ENCODE measurements around the gene OBSCN.

Gene OBSCN

GRCh38 chr1:228341450-228341813, 133.6 kb downstream of the OBSCN start:
- DNase-seq (ENCODE audit: low read depth) = no peak

DNA sequence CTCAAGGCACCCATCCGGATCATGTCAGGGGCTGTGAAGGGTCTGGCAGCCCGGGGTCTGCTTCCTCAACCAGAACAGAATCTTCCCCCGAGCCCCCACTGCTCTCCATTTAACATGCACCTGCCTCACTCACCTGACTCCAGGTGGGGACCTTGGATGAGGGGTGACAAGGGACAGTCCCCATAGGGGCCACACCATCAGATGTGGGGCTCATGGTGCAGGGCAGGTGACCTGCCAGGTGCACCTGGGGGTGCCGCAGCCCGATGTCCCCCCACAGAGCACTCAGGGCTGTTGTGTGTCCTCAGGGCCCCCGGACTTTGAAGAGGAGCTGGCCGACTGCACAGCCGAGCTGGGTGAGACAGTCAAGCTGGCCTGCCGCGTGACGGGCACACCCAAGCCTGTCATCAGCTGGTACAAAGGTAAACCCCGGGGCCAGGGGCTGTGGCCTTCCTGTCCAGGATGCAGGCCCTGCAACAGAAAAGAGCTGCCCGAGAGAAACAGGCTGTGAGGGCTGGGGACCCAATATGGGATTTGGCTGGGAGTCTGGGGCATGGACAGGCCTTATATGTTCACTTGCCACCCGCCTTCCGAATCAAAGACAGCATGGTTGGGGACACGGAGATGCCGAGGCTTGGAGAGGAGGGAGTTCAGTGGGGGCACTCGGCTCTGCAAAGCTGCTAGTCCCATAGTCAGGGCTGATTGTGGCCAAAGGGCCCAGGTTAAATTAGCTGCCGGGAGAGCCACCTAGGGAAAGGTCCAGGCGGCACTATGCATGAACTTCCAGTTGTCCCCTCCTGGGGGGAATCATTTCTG, 134.2 kb downstream of the OBSCN start:
- DNase-seq (ENCODE audit: low read depth) = no peak

DNA sequence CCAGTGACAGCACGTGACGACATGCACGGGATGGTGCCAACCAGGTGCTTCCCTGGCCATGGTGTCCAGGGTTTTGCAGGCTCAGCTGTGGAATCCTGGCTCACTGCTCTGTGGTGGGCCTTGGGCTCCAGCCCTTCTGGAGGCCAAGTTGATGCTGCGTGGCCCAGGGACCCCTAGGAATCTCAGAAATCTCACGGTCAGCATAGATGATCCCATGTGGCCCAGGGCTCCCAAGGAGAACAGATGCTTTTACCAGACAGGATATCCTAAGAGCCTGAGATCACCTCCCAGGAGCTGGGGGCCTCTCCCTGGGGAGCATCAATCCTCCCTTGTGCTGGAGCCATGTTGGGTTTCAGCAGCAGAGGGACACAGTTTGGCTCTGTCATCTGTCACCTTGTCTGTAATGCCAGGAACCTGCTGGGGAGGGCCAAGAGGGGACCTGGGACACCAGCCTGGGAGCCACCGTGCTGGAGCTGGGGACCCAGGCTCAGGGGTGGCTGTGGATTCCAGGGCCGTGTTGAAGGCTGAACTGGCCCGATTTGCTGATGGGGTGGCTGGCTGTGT, 134.9 kb downstream of the OBSCN start:
- no peak for DNase-seq (ENCODE audit: low read depth)

DNA sequence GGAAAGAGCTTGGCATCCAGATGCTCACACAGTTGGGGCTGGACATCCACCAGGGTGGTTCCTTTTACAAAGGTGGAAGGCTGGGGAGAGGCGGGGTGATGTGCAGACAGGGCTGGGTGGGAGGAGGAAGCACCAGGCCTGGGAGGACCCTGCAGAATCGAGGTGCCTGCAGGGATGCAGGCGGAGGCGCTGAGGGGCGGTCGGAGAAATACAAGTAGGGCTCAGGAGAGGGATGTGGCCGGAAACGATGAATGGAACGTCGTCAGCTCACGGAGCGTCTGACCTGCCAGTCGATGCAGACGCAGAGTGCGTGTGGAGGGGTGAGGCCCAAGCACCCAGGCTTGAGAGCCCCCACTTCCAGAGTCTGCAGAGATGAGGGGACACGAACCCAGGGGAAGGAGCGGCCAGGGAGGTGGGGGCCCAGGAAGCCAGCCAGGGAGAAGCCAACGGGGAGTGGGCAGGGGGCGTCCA, 135.4 kb downstream of the OBSCN start:
- DNase-seq (ENCODE audit: low read depth) = no peak

- peak; percentile 16 for DNase-seq (ENCODE audit: low read depth)
These were observed 136.8 kb downstream of the OBSCN start for GRCh38 chr1:228344631-228345072.

DNA sequence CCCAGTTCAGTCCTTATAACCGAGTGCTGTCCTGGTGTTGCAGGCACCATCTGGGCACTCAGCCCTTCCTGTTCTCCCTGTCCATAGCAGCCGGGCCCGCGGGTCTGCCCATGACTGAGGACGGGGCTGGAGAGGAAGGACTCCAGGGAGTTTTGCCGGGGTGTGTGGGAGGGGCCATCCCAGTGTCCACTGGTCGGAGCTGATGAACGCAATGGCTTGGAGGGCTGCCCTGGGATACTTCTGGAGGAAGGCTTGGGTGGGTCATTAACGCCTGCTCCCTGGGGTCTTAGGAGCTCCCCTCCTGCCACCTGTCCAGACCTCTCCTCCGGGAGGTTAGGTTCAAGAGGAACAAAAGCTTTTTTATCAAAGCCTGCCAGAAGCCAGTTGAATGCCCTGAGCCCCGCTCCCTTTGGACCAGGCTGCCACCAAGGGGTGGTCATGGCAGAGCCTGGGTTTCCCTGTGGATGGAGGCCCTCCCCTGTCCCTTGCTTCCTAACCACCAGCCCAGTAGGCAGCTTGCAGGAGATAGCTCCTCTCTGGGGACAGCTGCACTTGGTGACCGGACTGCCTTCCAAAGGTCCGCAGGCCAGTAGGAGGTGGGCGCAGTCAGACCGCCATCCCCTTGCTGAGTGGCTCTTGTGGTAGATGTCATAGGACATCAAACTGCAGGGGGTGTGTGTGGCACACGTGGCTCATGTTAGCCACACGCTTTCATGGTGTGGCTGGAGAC, 137.5 kb downstream of the OBSCN start:
- DNase-seq (ENCODE audit: low read depth) = no peak

- DNase-seq (ENCODE audit: low read depth) = no peak
These were observed 138.9 kb downstream of the OBSCN start for GRCh38 chr1:228346731-228347130.

DNA sequence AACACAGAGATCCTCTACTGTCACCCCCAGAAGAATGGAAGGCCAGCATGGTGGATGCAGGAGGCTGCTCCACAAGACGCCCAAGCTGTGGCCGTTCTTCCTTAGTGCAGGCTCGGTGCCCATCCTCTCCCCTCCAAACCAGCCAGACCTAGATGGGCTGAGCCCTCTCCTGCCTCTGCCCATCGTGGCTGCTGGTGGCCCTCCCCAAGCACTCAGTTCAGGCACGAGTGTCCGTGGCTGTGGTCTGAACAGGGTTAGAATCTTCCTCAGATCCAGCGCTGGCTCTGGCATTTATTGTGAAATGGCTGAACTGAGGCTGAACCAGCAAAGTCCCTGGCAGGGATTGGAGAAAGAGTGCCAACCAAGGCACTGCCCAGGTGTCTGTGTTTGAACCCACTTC, 139.3 kb downstream of the OBSCN start:
- no peak for DNase-seq (ENCODE audit: low read depth)

- no peak for DNase-seq (ENCODE audit: low read depth)
These were observed 141.0 kb downstream of the OBSCN start for GRCh38 chr1:228348708-228349467.

- DNase-seq (ENCODE audit: low read depth) = no peak
These were observed 141.9 kb downstream of the OBSCN start for GRCh38 chr1:228349701-228350171.

DNA sequence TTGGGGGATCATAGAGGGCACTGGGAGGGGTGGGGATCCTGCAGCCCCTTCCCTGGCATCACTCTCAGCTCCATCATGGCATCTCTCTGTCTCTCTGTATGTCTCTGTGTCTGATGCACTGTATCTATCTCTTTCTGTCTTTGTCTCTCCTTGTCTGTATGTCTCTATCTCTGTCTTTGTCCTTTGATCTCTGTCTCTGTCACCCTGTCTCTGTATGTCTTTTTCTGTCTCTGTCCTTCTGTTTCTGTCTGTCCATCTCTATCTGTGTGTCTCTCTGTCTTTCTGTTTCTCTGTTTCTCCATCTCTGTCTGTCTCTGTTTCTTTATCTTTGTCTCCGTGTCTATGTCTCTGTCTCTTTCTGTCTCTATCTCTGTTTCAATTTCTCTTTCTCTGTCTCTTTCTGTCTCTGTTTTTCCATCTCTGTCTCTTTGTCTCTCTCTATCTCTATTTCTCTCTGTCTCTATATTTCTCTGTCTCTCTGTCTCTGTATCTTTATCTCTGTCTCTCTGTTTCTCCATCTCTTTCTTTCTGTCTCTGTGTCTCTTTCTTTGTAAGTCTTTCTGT, 142.4 kb downstream of the OBSCN start:
- DNase-seq (ENCODE audit: low read depth) = no peak

DNA sequence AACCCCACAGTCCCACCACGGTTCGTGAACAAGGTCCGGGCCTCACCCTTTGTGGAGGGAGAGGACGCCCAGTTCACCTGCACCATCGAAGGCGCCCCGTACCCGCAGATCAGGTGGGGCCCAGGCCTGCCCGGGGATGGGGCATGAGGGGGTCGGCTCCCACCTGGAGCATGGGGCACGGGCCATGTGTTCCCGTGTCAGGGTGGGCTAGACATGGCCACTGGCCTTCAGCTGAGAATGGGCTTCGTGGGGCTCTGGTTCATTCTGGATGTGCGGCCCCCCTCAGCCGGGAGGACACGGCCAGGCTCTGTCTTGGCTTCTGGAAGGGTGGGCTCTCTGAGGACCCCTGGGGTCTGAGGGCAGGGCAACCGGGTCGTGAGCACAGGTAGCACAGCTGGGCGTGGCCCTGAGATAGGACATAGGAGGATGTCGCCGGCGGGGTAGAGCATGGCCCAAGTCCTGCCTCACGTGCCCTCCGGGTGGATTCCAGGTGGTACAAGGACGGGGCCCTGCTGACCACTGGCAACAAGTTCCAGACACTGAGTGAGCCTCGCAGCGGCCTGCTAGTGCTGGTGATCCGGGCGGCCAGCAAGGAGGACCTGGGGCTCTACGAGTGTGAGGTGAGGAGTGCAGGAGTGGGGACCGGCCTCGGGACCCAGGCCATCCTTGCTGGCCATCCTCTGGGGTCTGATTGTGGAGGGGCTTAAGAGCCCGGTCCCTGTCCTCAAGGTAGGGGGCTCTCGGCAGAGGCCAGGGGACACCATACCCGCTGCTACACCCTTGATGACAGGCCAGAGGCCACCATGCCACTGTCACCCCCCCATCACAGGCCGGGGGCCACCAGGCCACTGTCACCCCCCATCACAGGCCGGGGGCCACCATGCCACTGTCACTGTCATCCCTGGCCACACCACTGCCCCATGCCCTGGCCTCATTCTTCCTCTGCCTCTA, 143.3 kb downstream of the OBSCN start:
- no peak for DNase-seq (ENCODE audit: low read depth)

DNA sequence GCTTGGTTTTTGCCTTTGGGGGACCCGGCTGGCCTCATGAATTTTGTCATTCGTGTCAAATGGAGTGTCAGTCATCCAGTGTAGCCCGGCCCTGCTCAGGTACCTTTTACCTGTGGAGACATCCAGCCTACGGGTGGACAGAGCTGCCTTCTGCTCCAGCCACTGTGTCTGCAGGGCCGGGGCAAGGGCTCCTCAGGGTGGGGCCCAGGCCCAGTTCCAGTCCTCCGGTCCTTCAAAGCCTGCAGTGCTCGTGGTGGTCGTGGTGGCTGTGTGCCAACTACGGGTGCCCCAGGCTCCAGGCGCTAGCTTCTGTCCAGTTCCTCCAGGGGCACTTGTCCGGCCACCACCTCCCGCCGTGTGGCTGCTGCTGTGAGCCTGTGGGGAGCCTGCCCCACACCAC, 144.0 kb downstream of the OBSCN start:
- DNase-seq (ENCODE audit: low read depth) = no peak

GRCh38 chr1:228352677-228353481, 145.0 kb downstream of the OBSCN start:
- DNase-seq (ENCODE audit: low read depth) = no peak

DNA sequence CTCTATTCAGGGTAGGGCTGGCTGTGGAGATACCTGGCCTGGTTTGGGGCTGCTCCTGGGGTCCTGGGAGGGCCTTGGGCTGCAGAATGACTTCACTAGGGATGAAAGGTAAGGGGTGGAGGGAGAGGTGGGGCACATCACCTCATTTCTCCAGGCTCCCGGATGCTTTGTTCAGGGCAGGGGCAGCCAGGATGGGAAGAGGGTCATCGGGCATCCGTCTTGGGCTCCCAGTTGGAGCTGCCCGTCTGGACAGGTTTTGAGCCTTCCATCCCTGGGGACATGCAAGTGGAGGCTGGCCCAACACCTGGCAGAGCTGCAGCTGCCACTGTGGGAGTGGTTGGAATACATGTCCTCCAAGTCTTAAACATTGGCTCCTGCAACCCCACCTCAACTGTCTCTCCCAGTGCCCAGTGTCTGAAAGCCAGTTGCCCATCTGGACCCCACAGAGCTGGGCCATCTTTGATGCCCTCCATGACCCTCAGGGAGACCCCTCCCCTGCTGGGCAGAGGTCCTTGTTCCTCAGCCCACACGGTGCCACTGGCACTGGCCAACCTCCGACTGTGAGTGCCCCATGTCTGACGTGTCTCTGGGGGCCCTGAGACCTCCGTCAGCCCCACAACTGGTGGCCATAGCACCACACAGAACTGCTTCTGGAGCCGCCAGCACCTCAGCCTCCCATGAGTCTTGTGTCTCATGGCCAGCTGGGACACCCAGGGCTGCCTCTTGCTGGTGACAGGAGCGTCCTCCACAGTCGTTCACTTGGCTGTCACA, 145.9 kb downstream of the OBSCN start:
- no peak for DNase-seq (ENCODE audit: low read depth)

DNA sequence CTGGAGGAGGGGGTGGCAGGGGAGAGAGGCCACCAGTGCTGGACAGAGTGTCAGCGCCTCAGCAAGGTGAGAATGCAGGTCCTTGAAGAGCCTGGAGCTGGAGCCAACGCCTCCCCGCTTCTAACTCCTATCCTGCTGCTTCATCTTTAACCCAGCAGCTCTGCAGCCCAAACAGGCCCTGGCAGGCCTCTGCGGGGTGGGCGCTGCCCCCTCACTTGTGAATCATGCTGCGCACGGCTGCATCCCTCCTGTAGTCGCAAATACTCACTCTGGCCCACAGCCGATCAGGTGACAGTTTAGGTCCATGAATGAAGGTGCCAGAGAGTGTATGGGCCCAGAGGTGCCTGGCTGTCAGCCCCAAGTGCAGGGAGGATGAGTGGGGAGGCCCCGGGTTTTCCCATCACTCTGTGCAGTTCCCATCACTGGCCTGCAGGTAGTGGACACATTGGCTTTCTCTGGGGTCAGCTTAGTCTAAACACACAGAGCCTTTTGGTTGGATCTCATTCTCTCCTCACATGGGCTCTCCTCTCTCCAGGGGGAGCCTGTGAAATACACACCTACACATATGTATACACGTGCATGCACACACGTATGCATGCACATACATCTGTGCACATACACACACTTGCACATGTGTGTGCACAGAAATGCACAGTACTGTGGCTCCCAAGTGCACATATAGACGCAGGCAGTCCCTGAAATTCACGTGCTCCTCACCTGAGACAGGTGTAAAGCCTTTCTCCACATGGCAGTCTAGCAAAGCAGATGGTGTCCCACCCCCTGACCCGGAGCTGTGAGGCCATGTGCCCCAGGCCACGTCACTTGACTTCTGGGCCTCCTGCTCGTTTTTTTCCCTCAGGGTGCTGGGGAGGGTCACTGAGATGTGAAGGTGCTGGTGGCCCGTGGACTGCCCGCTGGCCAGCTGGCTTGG, 146.8 kb downstream of the OBSCN start:
- DNase-seq (ENCODE audit: low read depth) = no peak

- DNase-seq (ENCODE audit: low read depth) = no peak
These were observed 149.2 kb downstream of the OBSCN start for GRCh38 chr1:228356897-228357680.
